ENCODE measurements around the gene TUBA4B. TPM values are rescaled to one million over a fixed set of nuclear protein-coding genes. Genes with fewer than 3 reads are reported as not detected.
"Not testable (repeated sequence)": the region's sequence is repeated elsewhere in the genome, so short reads cannot be mapped to it uniquely, and the experiment has no call there.

The TUBA4B gene
- total RNA-seq, 8 experiments from 2014 or later = 0.13 to 0.28 (median 0.14) TPM; not detected in 5

GRCh38 chr2:219296631-219297391, 43.8 kb downstream of the TUBA4B start:
- H3K4me3 ChIP-seq = no peak overlapping the region
- WGBS, 10 experiments = 20 to 100% (median 90%) methylated on average over 1 to 4 of the region's 25 CpGs; no CpG with 5 or more reads in 6 of the 10 experiments
- in situ Hi-C loops (cut with MboI; ENCODE audit: low pct_unique_long_range_greater_than_20kb in 2 of 9, low sequenced_read_pairs in 9 of 9, unreplicated experiment in 9 of 9) = no loop called here
- H3K4me1 ChIP-seq (replicated peaks in 1 of 2) = peaks cover 2 to 20% of the 10 kb centered on the region in 2 donors
- no peak for ATAC-seq (replicated peaks in 6 of 8)
- H3K27ac ChIP-seq = no peak overlapping the region

DNA sequence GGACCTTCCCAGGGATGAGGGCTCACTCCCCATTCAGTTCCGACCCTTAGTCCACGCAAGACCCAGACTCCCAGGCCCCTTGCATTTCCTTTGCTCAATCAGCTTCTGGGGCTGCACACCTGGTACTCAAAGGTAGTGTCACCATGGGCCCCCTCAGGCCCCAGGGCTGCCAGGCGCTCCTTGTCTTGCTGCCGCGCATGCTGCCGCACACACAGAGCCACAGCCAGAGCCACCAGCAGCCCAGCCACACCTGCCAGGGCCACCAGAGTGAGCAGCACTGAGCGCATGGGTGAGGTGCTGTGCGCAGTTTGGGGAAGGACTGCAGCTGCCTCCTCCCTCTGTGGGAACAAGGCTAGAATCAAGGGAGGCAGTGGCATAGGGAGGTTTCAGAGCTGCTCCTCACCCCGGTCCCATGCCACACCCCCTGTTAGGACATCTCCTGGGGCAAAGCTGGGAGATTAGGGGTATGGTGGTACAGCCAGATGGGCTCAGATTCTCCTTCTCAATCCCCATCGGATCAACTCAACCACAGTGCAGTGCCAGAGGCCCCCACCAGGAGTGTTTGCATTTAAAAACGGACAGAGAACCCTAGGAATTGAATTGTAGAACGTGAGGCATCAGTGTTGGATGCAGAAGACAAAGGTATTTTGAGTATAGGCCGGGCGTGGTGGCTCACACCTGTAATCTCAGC, 44.9 kb downstream of the TUBA4B start:
- ATAC-seq (replicated peaks in 6 of 8) = no peak
- Histone ChIP-seq H3K4me1 (replicated peaks in 1 of 2) (peaks cover 2 to 20% of the 10 kb centered on the region in 2 donors), H3K4me3 (no peak overlapping the region), H3K27ac (no peak overlapping the region)
- 10 to 100% (median 90%) methylated on average over 1 to 7 of the region's 14 CpGs; no CpG with 5 or more reads in 3 of the 10 experiments for WGBS, 10 experiments
- in situ Hi-C loops (cut with MboI; ENCODE audit: low pct_unique_long_range_greater_than_20kb in 2 of 9, low sequenced_read_pairs in 9 of 9, unreplicated experiment in 9 of 9) = no loop called here

GRCh38 chr2:219298759-219299371, 45.8 kb downstream of the TUBA4B start:
- in situ Hi-C loops (cut with MboI; ENCODE audit: low pct_unique_long_range_greater_than_20kb in 2 of 9, low sequenced_read_pairs in 9 of 9, unreplicated experiment in 9 of 9) = no loop called here
- WGBS, 10 experiments = 0 to 100% (median 13%) methylated on average over 1 to 11 of the region's 15 CpGs; no CpG with 5 or more reads in 2 of the 10 experiments
- Histone ChIP-seq H3K27ac (no peak overlapping the region), H3K4me3 (no peak overlapping the region), H3K4me1 (replicated peaks in 1 of 2) (peaks cover 2 to 20% of the 10 kb centered on the region in 2 donors)
- peak; percentile 52 to 71 (median 61) for ATAC-seq (replicated peaks in 6 of 8)

DNA sequence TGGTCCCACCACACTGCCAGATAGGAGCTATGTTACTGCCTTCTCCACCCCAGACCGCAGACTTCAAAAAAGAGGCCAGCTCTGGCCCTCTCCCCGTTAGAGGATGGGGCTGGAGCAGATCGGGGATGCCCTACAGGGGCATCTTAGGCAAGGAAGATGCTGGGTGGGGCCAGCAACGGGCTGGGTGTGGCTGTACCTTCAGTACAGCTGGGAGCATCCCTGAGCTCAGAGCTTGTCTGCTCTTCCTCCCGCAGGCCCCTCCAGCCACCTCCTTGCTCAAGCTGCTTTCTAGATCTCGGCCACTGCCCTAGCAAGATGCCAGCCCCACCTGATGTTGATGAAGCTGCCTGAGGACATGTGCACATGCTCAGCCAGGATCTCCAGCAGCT, 46.3 kb downstream of the TUBA4B start:
- Histone ChIP-seq H3K4me1 (replicated peaks in 1 of 2) (peaks cover 2 to 15% of the 10 kb centered on the region in 2 donors), H3K4me3 (no peak overlapping the region), H3K27ac (no peak overlapping the region)
- in situ Hi-C loops (cut with MboI; ENCODE audit: low pct_unique_long_range_greater_than_20kb in 2 of 9, low sequenced_read_pairs in 9 of 9, unreplicated experiment in 9 of 9) = no loop called here
- WGBS, 10 experiments = 0 to 100% (median 80%) methylated on average over 1 to 2 of the region's 6 CpGs; no CpG with 5 or more reads in 7 of the 10 experiments
- no peak for ATAC-seq (replicated peaks in 6 of 8)

DNA sequence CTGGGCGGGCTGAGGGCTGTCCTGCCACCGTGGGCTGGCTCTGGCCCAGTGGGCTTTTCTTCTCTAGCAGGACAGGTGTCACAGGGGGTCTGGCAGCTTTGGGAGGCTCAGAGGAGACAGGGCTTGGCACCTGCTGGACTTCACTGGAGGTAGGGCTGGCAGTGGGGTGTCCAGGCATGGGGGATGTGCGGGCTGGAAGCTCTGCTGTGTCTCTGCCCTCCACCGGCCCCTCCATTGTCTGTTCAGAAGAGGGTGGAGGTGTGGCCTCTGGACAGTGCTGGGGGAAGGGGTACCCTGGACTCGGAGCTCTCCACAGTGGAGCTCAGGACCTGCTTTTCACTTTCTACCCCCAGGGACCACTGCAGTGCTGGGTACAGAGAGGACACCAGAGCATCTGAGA, 47.0 kb downstream of the TUBA4B start:
- WGBS, 10 experiments = 29 to 90% (median 60%) methylated on average over 1 to 4 of the region's 5 CpGs; no CpG with 5 or more reads in 7 of the 10 experiments
- in situ Hi-C loops (cut with MboI; ENCODE audit: low pct_unique_long_range_greater_than_20kb in 2 of 9, low sequenced_read_pairs in 9 of 9, unreplicated experiment in 9 of 9) = no loop called here
- ATAC-seq (replicated peaks in 6 of 8) = peak in 2 of 8 experiments; percentile 26 to 29
- H3K27ac ChIP-seq = no peak overlapping the region
- H3K4me3 ChIP-seq = no peak overlapping the region
- H3K4me1 ChIP-seq (replicated peaks in 1 of 2) = peaks cover 2 to 14% of the 10 kb centered on the region in 2 donors

DNA sequence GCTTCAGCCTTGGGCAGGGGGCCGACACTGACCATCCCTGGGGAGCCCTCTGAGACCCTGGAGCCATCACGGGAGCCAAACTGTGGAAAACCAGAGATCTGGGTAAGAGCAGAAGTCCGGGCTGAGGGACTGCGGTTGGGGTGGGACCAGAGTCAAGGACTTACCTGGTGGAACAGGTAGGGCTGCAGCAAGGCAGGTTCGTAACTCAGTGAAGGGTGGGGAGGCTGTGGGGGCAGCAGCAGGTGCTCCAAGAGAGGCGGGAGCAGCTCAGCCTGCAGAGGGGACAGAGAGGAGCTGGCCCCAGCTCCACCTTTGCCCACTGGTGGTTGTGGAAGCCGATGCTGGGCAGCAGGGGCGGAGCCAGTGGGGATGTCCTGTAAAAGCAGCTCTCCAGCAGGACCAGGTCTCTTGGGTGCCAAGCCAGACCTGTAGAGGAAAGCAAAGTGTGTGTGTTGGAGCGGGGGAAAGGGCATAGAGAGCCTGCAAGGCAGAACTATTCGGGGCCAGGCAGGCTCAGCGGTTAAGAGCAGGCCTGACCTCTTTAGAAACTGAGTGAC, 49.4 kb downstream of the TUBA4B start:
- peaks cover 0 to 12% of the 10 kb centered on the region in 2 donors for H3K4me1 ChIP-seq (replicated peaks in 1 of 2)
- in situ Hi-C loops (cut with MboI; ENCODE audit: low pct_unique_long_range_greater_than_20kb in 2 of 9, low sequenced_read_pairs in 9 of 9, unreplicated experiment in 9 of 9) = no loop called here
- WGBS, 10 experiments = 0 to 100% (median 61%) methylated on average over 1 to 2 of the region's 11 CpGs; no CpG with 5 or more reads in 4 of the 10 experiments
- no peak overlapping the region for H3K27ac ChIP-seq
- H3K4me3 ChIP-seq = no peak overlapping the region
- ATAC-seq (replicated peaks in 6 of 8) = no peak

GRCh38 chr2:219304223-219304622, 51.2 kb downstream of the TUBA4B start:
- Histone ChIP-seq H3K4me3 (no peak overlapping the region), H3K27ac (no peak overlapping the region), H3K4me1 (replicated peaks in 1 of 2) (peaks cover 0 to 7% of the 10 kb centered on the region in 2 donors)
- in situ Hi-C loops (cut with MboI; ENCODE audit: low pct_unique_long_range_greater_than_20kb in 2 of 9, low sequenced_read_pairs in 9 of 9, unreplicated experiment in 9 of 9) = no loop called here
- no peak for ATAC-seq (replicated peaks in 6 of 8)
- 20 to 64% (median 39%) methylated on average over 1 to 2 of the region's 2 CpGs for WGBS, 10 experiments

GRCh38 chr2:219306047-219306446, 53.0 kb downstream of the TUBA4B start:
- ATAC-seq (replicated peaks in 6 of 8) = no peak
- H3K4me1 ChIP-seq (replicated peaks in 1 of 2) = no peaks in the 10 kb centered on the region
- no peak overlapping the region for H3K4me3 ChIP-seq
- no peak overlapping the region for H3K27ac ChIP-seq
- in situ Hi-C loops (cut with MboI; ENCODE audit: low pct_unique_long_range_greater_than_20kb in 2 of 9, low sequenced_read_pairs in 9 of 9, unreplicated experiment in 9 of 9) = no loop called here
- 14 to 86% (median 80%) methylated on average over 1 of the region's 1 CpG; no CpG with 5 or more reads in 5 of the 10 experiments for WGBS, 10 experiments

- peak; percentile 74 to 100 (median 80) for ATAC-seq (replicated peaks in 6 of 8)
- in situ Hi-C loops (cut with MboI; ENCODE audit: low pct_unique_long_range_greater_than_20kb in 2 of 9, low sequenced_read_pairs in 9 of 9, unreplicated experiment in 9 of 9) = no loop called here
- peak overlapping the region; percentile 47 to 56 for H3K27ac ChIP-seq
- 0 to 5% methylated on average over 2 to 4 of the region's 45 CpGs; no CpG with 5 or more reads in 8 of the 10 experiments for WGBS, 10 experiments
- no peaks in the 10 kb centered on the region for H3K4me1 ChIP-seq (replicated peaks in 1 of 2)
- peak overlapping the region; percentile 44 to 66 (median 57) for H3K4me3 ChIP-seq
These were observed 55.4 kb downstream of the TUBA4B start for GRCh38 chr2:219308142-219309101.

DNA sequence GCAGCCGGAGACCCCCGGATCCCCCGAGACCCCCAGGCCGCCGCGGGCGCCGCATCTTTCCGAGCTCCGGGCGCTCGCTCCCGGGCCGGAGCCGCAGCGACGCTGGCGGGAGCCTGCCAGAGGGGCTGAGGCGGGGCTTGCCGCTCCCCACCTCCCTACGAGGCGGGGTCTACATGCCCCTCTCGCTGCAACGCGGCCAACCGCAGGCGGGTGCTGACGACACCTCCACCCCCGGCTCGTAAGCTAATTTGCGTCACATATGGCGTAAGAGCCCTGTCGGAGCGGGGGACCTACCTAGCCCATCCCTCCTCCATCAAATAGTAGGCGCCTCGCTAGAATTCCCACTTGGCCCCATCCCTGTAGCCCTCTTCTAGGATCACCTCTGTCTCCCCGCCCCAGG, 56.2 kb downstream of the TUBA4B start, which contains the start of gene PTPRN:
Gene PTPRN, minus strand, starts transcription at position 124 of the 400 bp plus-strand sequence. Its CDS starts 69 bp downstream, at position 55.
- H3K27ac ChIP-seq = peak within 1 kb of the TSS; percentile 47 to 56
- peak in 5 of 8 experiments; percentile 75 to 86 (median 76) for ATAC-seq (replicated peaks in 6 of 8)
- in situ Hi-C loops (cut with MboI; ENCODE audit: low pct_unique_long_range_greater_than_20kb in 2 of 9, low sequenced_read_pairs in 9 of 9, unreplicated experiment in 9 of 9) = no loop called here
- 0 to 13% (median 0%) methylated on average over 1 to 14 of the region's 37 CpGs; no CpG with 5 or more reads in 6 of the 10 experiments for WGBS, 10 experiments
- H3K4me1 ChIP-seq (replicated peaks in 1 of 2) = no peaks in the 10 kb centered on the region
- peak within 1 kb of the TSS; percentile 44 to 66 (median 57) for H3K4me3 ChIP-seq

DNA sequence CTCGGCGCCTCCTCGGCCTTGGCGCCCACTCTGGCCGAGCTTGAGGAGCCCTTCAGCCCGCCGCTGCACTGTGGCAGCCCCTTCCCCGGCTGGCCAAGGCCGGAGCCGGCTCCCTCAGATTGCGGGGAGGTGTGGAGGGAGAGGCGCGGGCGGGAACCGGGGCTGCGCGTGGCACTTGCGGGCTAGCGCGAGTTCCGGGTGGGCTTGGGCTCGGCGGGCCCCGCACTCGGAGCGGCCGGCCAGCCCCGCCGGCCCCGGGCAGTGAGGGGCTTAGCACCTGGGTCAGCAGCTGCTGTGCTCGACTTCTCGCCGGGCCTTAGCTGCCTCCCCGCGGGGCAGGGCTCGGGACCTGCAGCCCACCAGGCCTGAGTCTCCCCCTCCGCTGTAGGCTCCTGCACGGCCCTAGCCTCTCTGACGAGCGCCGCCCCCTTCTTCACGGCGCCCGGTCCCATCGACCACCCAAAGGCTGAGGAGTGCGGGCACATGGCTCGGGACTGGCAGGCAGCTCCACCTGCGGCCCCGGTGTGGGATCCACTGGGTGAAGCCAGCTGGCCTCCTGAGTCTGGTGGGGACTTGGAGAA, 59.7 kb downstream of the TUBA4B start:
- H3K4me3 ChIP-seq; ATAC-seq (replicated peaks in 6 of 8); H3K27ac ChIP-seq; in situ Hi-C loops (cut with MboI; ENCODE audit: low pct_unique_long_range_greater_than_20kb in 2 of 9, low sequenced_read_pairs in 9 of 9, unreplicated experiment in 9 of 9); H3K4me1 ChIP-seq (replicated peaks in 1 of 2): not testable (repeated sequence)
- WGBS, 10 experiments = 81 to 93% (median 83%) methylated on average over 3 to 17 of the region's 49 CpGs; no CpG with 5 or more reads in 6 of the 10 experiments
